Vagina (tissue), 2 donors: ENCODE results near the gene PLEKHA5.

Experiments used
- CTCF ChIP-seq, 3 experiments: fragments of 450-650 bp in 2 of 3; fragments of 200-600 bp in 1 of 3; sonication (generic) in 1 of 3; IDR thresholded peaks; one replicate each; pipeline ENCODE4 v1.5.1; 2017 to 2019; ENCODE audit warnings: antibody characterized with exemption in 3 of 3, mild to moderate bottlenecking in 2 of 3, moderate library complexity in 2 of 3
- POLR2A ChIP-seq, 2 donors: fragments of 450-650 bp; IDR thresholded peaks; one replicate each; pipeline ENCODE4 v1.6.1; 2017; ENCODE audit warnings: antibody characterized with exemption in 2 of 2, mild to moderate bottlenecking in 2 of 2, moderate library complexity in 2 of 2
- POLR2AphosphoS5 ChIP-seq, 2 donors: sonication (generic); formaldehyde crosslinking; IDR thresholded peaks; one replicate each; pipeline ENCODE4 v1.9.0; 2017; ENCODE audit warnings: antibody characterized with exemption in 2 of 2, mild to moderate bottlenecking in 2 of 2, low read depth in 1 of 2; ENCODE audit not compliant: insufficient read depth in 1 of 2

- TF ChIP-seq POLR2AphosphoS5 (IDR thresholded peaks at IDR 0.05; ENCODE audit: insufficient read depth in 1 of 2, low read depth in 1 of 2) = no peak
- no peak for TF ChIP-seq CTCF (IDR thresholded peaks at IDR 0.05)
- TF ChIP-seq POLR2A (IDR thresholded peaks at IDR 0.05) = no peak
Measured at GRCh38 chr12:19421503-19422282, 292.2 kb downstream of the PLEKHA5 start.
